GM19328 (cell line): ENCODE results near the gene LRRC34.

Experiments
- ATAC-seq: cut with Tn5 transposase; IDR thresholded peaks from one replicate; pipeline ENCODE4 v1.9.1; 2021; ENCODE audit warnings: mild to moderate bottlenecking, moderate library complexity; ENCODE audit not compliant: unreplicated experiment

Gene LRRC34, protein sequence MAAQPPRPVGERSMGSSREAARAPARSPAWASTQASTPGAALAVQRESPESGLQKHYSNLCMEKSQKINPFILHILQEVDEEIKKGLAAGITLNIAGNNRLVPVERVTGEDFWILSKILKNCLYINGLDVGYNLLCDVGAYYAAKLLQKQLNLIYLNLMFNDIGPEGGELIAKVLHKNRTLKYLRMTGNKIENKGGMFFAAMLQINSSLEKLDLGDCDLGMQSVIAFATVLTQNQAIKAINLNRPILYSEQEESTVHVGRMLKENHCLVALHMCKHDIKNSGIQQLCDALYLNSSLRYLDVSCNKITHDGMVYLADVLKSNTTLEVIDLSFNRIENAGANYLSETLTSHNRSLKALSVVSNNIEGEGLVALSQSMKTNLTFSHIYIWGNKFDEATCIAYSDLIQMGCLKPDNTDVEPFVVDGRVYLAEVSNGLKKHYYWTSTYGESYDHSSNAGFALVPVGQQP

DNA sequence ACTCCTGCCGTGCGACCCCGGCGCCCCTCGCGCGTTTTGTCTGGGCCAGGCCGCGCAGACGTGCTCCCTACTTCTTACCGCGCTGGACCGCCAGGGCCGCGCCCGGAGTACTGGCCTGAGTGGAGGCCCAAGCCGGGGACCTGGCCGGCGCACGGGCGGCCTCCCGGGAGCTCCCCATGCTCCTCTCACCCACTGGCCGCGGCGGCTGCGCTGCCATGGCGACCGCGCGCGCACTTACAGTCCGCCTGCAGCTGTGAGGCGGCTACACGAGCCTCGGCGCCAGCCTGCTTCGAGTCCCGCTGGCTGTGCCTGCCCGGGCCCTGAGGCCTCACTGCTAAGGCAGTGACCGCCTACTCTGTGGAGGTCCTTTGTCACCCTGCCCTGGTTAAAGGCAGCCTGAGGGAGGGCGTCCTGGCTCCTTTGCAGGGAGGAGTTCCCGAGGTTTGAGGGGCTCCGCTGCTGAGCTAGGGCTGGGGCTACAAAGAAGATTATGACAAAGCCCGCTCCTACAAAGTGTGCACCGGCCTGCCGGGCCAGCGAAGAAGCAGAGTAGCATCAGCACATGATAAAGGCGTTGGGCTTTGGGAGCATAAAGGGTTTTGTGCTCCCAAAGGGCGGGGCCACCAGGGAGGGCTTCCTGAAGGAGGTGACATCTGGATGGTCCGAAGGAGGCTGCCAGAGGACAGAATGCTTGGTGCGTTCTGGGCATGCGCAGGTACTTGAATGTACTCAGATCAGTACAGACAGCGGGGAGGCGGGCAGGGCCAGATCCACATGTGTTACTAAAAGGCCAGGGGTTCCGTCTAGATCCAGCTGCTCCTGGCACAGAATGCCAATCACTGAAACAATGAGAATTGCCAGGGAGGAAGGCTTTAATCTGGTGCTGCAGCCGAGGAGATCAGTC lies at the start of gene LRRC34, which contains the start of gene LRRIQ4:
TSS of gene LRRC34 (minus strand) at position 573 of the 904 bp plus-strand sequence. CDS start at position 217, 356 bp downstream.
TSS of gene LRRIQ4 (plus strand) at position 539 of the 904 bp plus-strand sequence. CDS start 9,052 bp downstream, outside the sequence.
- ATAC-seq: peak; percentile 62

DNA sequence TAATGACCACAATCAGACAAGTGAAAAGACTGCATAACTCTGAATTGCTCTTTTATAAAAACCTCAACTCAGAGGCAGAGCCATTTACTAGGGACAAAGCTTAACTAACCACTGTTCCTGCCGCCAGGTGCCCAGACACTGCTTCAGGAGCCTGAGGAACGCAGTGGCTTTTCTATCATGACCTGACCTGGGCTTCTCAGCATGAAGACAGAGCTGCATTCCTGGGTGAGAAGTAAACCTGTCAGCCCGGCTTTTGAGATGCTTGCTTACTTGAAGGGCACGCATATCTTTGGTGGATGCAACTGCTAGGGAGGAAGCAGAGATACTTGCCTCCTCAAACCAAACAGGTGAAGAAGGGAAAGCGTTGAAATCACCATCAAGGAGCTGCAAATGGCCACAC lies 49.2 kb upstream of the LRRC34 start:
- ATAC-seq: no peak

DNA sequence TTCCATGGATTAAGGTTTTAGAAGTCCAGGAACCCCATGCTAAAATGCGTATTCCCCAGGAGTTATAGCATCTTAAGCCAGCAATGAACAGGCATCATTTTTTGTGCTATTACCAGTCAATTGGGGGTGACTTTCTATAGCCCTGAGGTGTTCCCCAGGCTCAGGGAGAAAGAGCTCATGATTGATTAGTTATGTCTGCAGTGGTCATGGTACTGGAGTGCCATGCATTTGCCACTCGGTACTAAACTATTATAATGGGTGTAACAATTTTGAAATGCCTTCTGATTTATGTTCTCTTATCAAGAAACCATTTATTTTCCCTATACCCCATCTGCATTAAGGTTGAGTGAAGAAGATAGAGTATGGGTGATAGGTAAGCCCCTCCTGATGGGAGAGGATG lies 45.1 kb upstream of the LRRC34 start:
- no peak for ATAC-seq

DNA sequence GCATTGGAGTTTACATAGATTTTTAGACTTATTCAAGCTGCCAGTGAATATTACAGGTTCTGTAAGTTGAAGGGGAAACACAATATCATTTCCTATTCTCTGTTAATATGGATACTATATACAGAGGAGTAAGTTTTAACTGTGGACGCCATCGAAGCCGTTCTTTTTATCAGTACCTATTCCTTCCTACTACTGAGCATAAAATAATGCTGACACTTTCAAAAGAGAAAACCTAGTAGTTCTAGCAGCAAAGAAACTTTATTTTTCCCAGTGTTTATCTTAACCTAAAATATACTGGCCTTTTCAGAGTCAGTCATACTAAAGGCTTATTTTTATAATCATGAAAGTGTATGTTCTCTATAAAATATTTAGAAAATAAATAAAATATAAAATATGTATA lies 42.8 kb upstream of the LRRC34 start:
- no peak for ATAC-seq

DNA sequence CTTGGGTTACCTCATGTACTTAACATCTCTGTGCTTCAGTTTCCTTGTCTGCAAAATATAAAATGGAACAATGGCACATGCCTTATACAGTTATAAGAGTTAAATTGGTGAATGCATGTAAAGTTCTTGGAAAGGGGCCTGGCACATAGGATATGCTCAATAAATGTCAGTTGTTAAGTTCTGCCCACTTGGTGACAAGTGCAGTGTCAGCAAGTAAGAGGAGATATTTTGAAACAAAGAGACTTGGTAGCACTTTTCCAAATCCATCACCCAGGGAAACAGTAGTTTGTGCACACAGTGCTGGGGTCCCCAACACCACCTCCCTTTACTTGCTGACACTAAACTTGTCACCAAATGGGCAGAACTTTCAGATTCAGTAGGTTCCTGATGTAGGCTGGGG lies 37.9 kb upstream of the LRRC34 start:
- no peak for ATAC-seq

DNA sequence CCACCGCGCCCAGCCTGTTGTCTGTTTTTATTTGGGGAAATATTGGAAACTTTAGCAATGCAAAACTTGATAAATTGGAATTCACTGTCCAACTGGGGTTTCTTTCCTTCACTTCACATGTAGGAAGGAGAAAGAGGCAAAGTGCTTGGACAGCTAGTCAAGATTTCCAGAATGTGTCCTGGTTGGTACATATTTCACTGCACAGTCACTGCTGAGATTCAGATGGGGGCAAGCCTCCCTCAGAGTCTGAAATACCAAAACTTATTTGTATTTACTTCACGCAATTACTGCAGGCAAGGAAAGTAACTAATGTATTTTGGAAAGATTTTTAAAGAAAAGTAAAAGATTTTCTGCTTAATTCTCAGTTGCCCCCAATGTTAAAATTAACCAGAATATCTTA lies 36.0 kb upstream of the LRRC34 start:
- ATAC-seq: no peak

DNA sequence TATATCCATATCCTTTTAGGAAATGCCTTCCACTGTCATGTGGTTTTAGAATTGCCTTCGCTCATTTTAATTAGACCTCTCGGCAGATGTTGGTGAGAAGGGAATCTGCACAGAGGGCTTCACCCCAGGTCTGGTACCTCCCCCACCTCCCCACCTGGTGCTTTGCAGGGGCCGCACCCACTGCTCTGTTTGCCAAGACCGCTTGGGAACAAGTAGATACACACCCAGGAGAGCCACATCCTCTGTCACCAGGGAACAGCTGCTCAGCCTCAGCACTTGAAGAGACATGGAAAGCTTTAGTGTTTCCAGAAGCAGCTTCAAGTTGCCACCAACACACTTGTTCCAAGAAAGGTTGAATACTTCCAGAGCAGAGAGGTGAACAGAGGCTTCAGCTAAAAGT lies 35.2 kb upstream of the LRRC34 start:
- no peak for ATAC-seq

DNA sequence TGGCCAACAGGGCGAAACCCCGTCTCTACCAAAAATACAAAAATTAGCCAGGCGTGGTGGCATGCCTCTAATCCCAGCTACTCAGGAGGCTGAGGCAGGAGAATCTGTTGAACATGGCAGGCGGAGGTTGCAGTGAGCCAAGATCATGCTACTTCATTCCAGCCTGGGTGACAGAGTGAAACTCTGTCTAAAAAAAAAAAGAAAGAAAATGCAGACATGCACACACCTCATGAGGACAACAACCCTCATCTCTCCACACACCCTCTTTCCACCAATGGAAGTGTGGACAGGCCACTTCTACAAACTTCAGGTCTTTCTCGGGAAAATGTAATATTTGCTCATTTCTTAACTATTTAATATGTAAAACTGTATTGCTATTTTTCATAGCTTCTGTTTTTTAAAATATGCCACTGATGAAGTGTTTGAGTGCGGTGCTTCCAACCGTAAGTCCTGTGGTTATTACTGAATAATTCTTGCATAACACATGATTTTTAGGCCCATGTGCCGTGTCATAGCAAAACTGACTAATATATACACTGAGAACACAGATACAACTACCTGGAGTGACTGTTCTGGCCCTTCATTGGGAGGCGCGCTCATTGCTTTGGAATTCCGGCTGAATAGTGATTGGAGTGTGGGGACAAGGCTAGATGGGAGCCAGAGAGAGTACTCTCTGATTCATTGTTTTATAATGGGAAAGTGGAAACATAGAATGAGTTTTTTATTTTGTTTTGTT lies 33.9 kb upstream of the LRRC34 start:
- peak; percentile 96 for ATAC-seq

DNA sequence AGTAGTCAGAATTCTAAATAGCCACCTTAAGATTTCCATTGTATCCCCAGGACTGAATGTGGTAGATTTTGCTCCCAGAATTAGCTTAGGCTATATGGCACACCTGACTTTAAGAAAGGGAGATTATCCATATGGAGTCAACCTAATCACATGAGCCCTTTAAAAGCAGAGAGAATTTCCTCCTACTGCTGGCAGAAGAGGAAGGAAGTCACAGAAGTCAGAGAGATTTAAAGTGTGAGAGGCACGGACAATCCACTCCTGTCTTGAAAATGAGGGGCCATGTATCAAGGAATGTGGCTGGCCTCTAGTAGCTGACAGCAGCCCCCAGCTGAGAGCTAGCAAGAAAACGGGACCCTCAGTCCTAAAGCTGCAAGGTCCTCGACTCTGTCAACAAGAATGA lies 30.3 kb upstream of the LRRC34 start:
- no peak for ATAC-seq

DNA sequence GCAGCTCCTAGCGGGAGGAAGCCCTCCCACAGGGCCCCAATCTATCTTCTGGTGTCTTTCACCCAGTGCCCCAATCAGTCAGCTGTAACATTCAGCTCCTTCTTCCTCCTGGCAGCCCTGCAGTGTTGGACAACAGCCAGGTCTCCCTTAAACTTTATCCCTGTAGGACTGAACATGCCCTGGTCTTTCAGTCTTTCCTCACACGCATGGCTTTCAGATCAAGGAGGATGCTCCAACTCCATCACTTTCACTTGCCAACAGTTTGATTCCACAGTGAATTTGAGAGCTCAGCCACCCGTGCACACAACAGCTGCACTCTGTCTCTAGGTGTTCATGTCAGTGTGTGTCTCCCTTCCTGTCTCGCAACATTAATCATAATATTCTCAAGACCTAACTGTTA lies 28.5 kb upstream of the LRRC34 start:
- ATAC-seq: peak; percentile 65

DNA sequence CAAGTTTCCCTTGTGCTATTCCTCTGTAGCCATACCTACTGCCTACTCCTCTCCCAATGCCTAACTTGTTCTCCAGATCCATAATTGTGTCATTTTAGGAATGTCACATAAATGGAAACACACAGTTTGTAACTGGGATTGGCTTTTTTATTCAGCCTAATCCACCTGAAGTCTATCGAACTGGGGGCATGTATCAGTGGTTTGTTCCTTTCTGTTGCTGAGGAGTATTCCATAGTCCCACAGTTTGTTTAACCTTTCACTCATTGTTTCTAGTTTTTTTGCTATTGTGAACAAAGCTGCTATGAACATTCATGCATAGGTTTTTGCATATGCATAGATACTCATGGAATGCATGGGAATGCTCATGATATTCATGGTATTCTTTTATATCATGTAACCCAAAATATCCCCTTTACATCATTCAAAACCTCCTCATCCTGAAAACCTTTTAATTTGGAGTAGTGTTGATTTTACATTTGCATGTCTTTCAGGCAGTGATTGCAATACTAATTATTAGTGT lies 25.9 kb upstream of the LRRC34 start:
- ATAC-seq: no peak

DNA sequence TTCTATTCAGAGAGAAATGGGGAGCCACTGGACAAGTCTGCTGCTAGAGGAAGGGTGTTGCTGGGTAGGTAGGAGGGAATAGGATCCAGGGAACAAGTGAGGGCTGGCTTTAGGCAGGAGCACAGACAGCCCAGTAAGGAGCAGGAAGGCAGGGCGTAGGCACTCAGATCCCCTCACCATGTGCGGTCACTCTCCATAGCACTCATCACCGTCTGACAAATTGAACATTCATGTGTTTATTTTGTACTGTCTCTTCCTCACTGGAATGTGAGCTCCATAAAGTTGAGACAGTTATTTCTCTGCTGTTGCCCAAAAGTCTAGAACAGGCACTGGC lies 24.2 kb upstream of the LRRC34 start:
- ATAC-seq: no peak

DNA sequence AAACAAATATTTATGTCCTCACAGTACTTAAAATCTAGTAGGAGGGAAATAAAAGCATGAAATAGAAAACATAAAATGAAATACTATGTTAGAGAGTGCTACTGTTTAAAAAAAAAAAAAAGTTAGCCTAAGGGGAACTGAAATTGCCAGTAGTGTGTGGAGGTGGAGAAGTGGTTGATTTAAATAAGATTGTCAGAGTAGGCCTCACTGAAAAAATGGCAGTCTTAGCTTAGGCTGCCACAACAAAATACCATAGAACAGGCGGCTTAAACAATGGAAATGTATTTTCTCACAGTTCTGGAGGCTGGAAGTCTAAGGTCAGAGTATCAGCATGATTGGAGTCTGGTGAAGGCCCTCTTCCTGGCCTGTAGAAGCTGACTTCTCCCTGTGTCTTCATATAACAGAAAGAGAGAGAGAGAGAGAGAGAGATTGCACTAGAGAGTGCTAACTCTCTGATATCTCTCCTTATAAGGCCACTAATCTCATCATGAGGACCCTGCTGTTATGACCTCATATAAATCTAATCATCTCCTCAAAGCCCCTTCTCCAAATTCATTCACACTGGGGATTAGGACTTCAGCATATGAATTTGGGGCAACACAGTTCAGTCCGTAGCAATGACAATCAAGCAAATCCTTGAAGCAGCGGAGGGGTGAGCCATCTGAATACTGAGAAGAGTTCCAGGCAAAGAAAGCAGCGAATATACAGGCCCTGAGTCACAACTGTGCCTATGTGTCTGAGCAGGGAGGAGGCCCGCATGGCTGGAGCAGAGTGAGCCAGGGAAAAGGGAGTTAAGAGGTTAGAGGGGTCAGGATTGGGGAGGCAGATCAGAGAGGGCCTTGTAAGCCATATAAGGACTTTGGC lies 23.6 kb upstream of the LRRC34 start:
- ATAC-seq: peak; percentile 95

DNA sequence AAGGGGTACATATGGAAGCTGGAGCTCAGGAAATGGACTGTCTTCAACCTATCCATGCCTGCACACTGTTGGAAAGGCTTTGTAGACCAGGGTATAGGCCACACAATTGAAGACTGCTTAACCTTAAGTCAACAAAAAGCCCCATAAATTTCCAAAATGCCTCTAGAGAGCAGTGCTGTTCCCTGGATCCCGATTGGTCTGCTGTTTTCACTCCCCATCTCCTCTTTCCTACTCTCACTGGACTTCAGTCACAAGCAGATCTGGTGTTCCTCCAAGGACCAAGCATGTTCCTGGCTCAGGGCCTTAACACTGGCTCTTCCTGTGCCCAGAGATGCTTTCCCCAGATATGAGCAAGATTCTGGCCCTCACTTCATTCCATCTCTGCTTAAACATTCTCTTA lies 22.8 kb upstream of the LRRC34 start:
- no peak for ATAC-seq

DNA sequence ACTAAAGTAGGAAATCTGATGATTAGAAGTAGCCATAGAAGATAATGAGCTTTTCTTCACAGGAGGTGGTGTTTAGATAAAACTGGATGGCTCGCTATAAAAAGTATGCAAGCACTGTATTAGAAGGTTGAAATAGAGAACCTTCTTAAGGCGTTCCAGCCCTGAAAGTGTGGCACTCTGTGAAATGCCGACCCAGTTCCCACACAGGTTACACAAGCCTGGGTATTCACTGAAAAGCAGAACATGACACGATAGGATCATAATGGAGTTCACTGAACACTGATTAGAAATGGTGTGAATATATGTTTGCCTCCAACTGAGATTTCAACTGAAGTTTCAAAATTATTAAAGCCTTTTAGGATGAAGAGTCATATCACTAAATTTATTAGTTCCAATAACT lies 15.0 kb upstream of the LRRC34 start:
- no peak for ATAC-seq

DNA sequence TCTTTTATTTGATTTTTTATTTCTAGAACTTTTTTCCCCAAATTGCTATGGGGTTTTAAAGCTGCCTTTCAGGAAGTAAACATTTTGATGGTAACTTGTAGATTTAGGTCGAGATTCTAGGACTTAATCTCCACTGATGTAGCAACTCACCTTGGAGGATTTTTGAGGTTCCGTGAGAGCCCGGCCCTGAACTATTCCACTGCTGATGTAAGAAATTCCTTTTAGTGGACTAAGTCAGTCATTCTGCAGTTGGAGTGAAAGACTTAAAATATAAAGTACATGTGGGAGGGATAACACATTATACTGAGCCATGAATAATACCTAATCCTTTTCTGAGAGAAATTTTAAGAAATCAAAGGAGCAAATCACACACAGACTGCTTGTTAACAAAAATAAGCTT lies 12.6 kb upstream of the LRRC34 start:
- no peak for ATAC-seq

DNA sequence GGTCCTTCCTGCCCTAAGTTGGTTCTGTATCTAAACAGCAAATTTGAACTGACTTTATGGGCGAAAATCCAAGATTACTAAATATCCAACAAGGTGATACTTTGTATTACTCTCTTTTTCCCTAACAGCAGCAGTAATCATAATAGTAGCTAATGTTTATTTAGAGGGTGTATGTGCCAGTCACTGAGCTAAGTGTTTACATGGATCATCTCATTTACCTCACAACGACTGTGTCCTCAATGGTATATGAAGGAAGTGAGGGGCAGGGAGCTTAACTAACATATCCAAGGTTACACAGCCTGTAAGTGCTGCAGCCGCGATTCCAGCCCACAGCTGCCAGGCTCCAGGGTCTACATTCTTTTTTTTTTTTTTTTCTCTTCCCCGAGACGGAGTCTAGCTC lies 10.3 kb upstream of the LRRC34 start:
- no peak for ATAC-seq

DNA sequence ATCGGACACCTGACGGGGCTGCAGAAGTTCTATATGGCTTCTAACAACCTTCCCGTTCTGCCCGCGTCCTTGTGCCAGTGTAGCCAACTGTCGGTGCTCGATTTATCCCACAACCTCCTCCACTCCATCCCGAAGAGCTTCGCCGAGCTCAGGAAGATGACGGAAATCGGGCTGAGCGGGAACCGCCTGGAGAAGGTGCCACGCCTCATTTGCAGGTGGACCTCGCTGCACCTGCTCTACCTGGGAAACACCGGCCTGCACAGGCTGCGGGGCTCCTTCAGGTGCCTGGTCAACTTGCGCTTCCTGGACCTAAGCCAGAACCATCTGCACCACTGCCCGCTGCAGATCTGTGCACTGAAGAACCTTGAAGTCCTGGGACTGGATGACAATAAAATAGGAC lies 9.8 kb upstream of the LRRC34 start:
- no peak for ATAC-seq

DNA sequence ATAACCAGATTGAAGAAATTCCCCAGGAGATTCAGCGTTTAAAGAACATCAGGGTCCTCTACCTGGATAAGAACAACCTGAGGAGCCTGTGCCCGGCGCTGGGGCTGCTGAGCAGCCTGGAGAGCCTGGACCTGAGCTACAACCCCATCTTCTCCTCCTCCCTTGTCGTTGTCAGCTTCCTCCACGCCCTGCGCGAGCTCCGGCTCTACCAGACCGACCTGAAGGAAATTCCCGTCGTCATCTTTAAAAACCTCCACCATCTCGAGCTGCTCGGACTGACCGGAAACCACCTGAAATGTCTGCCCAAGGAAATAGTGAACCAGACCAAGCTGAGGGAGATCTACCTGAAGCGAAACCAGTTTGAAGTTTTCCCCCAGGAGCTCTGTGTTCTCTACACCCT lies 9.4 kb upstream of the LRRC34 start:
- ATAC-seq: no peak

DNA sequence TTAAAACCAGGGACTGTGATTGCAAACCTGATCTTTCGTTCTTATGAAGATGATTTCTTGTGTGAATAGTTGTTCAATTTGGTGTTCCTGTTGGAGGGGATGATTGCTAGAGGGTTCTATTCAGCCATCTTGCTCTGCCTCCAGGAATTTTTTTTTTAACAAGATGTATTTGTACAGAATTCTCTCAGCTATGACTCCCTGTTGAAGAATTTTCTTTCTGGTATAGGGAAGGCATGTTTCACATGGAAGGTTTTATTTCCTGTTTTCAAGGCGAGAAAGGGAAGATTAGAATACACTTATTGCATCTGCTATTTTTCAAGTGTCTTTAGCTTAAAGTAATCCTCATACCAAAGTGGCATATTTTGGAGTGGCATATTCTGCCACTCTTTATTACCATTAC lies 5.6 kb upstream of the LRRC34 start:
- ATAC-seq: no peak
